Measurements from ENCODE around the gene NPHP1. TPM values are rescaled to one million over a fixed set of nuclear protein-coding genes. Genes with fewer than 3 reads are reported as not detected.

NPHP1 gene
- total RNA-seq, 1 experiment from 2014 or later, result 2.5 TPM

DNA sequence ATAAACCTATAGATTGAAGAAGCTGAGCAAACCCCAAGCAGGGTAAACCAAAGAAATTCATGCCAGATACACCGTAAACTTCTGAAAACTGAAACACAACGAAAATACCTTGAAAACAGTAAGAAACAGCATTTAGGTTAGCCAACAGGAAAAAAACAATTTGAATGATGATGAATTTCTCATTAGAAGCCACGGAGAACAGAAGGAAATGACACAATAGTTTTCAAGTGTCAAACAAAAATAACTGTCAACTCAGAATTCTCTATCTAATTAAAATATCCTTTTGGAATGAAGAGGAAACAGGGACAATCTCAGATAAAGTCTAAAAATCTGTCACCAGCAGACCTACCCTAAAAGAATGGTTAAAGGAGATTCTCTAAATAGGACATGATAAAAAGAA is 51.9 kb downstream of the NPHP1 start:
- H3K9me3 Mint-ChIP-seq, result peaks cover 65% of the 10 kb centered on the region
- CTCF ChIA-PET, result no interaction called here
- peaks cover 39% of the 10 kb centered on the region for H3K36me3 Mint-ChIP-seq
- H3K27me3 Mint-ChIP-seq (ENCODE audit: low read depth), result peaks cover 7% of the 10 kb centered on the region
- no peaks in the 10 kb centered on the region for H3K4me1 Mint-ChIP-seq
- H3K27ac Mint-ChIP-seq, result no peak overlapping the region
- no peak for DNase-seq (ENCODE audit: low spot score)
- POLR2A ChIA-PET, result no interaction called here
- ATAC-seq, result no peak
- no peak overlapping the region for H3K4me3 Mint-ChIP-seq
- TF ChIP-seq ESRRA (CRISPR knock-in tag; IDR thresholded peaks at IDR 0.05; ENCODE audit: borderline replicate concordance), result no peak
- TF ChIP-seq TP53 (CRISPR knock-in tag; IDR thresholded peaks at IDR 0.05), result no peak
- TF ChIP-seq, protein P1, sequence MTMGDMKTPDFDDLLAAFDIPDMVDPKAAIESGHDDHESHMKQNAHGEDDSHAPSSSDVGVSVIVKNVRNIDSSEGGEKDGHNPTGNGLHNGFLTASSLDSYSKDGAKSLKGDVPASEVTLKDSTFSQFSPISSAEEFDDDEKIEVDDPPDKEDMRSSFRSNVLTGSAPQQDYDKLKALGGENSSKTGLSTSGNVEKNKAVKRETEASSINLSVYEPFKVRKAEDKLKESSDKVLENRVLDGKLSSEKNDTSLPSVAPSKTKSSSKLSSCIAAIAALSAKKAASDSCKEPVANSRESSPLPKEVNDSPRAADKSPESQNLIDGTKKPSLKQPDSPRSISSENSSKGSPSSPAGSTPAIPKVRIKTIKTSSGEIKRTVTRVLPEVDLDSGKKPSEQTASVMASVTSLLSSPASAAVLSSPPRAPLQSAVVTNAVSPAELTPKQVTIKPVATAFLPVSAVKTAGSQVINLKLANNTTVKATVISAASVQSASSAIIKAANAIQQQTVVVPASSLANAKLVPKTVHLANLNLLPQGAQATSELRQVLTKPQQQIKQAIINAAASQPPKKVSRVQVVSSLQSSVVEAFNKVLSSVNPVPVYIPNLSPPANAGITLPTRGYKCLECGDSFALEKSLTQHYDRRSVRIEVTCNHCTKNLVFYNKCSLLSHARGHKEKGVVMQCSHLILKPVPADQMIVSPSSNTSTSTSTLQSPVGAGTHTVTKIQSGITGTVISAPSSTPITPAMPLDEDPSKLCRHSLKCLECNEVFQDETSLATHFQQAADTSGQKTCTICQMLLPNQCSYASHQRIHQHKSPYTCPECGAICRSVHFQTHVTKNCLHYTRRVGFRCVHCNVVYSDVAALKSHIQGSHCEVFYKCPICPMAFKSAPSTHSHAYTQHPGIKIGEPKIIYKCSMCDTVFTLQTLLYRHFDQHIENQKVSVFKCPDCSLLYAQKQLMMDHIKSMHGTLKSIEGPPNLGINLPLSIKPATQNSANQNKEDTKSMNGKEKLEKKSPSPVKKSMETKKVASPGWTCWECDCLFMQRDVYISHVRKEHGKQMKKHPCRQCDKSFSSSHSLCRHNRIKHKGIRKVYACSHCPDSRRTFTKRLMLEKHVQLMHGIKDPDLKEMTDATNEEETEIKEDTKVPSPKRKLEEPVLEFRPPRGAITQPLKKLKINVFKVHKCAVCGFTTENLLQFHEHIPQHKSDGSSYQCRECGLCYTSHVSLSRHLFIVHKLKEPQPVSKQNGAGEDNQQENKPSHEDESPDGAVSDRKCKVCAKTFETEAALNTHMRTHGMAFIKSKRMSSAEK (CRISPR knock-in tag; IDR thresholded peaks at IDR 0.05; ENCODE audit: borderline replicate concordance), result no peak
- no peak for TF ChIP-seq AR (CRISPR knock-in tag; IDR thresholded peaks at IDR 0.05)
- TF ChIP-seq NFE2L1 (CRISPR knock-in tag; IDR thresholded peaks at IDR 0.05), result no peak
- no peak for TF ChIP-seq ERG (CRISPR knock-in tag; IDR thresholded peaks at IDR 0.05)
- TF ChIP-seq, protein P2, sequence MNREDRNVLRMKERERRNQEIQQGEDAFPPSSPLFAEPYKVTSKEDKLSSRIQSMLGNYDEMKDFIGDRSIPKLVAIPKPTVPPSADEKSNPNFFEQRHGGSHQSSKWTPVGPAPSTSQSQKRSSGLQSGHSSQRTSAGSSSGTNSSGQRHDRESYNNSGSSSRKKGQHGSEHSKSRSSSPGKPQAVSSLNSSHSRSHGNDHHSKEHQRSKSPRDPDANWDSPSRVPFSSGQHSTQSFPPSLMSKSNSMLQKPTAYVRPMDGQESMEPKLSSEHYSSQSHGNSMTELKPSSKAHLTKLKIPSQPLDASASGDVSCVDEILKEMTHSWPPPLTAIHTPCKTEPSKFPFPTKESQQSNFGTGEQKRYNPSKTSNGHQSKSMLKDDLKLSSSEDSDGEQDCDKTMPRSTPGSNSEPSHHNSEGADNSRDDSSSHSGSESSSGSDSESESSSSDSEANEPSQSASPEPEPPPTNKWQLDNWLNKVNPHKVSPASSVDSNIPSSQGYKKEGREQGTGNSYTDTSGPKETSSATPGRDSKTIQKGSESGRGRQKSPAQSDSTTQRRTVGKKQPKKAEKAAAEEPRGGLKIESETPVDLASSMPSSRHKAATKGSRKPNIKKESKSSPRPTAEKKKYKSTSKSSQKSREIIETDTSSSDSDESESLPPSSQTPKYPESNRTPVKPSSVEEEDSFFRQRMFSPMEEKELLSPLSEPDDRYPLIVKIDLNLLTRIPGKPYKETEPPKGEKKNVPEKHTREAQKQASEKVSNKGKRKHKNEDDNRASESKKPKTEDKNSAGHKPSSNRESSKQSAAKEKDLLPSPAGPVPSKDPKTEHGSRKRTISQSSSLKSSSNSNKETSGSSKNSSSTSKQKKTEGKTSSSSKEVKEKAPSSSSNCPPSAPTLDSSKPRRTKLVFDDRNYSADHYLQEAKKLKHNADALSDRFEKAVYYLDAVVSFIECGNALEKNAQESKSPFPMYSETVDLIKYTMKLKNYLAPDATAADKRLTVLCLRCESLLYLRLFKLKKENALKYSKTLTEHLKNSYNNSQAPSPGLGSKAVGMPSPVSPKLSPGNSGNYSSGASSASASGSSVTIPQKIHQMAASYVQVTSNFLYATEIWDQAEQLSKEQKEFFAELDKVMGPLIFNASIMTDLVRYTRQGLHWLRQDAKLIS (CRISPR knock-in tag; IDR thresholded peaks at IDR 0.05; ENCODE audit: borderline replicate concordance), result no peak
- no peak for TF ChIP-seq ZNF121 (CRISPR knock-in tag; IDR thresholded peaks at IDR 0.05)
- TF ChIP-seq, protein P3, sequence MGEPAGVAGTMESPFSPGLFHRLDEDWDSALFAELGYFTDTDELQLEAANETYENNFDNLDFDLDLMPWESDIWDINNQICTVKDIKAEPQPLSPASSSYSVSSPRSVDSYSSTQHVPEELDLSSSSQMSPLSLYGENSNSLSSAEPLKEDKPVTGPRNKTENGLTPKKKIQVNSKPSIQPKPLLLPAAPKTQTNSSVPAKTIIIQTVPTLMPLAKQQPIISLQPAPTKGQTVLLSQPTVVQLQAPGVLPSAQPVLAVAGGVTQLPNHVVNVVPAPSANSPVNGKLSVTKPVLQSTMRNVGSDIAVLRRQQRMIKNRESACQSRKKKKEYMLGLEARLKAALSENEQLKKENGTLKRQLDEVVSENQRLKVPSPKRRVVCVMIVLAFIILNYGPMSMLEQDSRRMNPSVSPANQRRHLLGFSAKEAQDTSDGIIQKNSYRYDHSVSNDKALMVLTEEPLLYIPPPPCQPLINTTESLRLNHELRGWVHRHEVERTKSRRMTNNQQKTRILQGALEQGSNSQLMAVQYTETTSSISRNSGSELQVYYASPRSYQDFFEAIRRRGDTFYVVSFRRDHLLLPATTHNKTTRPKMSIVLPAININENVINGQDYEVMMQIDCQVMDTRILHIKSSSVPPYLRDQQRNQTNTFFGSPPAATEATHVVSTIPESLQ (CRISPR knock-in tag; IDR thresholded peaks at IDR 0.05), result no peak
- no peak for TF ChIP-seq FOXK1 (CRISPR knock-in tag; IDR thresholded peaks at IDR 0.05)
- TF ChIP-seq, protein P4, sequence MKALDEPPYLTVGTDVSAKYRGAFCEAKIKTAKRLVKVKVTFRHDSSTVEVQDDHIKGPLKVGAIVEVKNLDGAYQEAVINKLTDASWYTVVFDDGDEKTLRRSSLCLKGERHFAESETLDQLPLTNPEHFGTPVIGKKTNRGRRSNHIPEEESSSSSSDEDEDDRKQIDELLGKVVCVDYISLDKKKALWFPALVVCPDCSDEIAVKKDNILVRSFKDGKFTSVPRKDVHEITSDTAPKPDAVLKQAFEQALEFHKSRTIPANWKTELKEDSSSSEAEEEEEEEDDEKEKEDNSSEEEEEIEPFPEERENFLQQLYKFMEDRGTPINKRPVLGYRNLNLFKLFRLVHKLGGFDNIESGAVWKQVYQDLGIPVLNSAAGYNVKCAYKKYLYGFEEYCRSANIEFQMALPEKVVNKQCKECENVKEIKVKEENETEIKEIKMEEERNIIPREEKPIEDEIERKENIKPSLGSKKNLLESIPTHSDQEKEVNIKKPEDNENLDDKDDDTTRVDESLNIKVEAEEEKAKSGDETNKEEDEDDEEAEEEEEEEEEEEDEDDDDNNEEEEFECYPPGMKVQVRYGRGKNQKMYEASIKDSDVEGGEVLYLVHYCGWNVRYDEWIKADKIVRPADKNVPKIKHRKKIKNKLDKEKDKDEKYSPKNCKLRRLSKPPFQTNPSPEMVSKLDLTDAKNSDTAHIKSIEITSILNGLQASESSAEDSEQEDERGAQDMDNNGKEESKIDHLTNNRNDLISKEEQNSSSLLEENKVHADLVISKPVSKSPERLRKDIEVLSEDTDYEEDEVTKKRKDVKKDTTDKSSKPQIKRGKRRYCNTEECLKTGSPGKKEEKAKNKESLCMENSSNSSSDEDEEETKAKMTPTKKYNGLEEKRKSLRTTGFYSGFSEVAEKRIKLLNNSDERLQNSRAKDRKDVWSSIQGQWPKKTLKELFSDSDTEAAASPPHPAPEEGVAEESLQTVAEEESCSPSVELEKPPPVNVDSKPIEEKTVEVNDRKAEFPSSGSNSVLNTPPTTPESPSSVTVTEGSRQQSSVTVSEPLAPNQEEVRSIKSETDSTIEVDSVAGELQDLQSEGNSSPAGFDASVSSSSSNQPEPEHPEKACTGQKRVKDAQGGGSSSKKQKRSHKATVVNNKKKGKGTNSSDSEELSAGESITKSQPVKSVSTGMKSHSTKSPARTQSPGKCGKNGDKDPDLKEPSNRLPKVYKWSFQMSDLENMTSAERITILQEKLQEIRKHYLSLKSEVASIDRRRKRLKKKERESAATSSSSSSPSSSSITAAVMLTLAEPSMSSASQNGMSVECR (CRISPR knock-in tag; IDR thresholded peaks at IDR 0.05; ENCODE audit: borderline replicate concordance), result no peak
- no peak for TF ChIP-seq HMGA2 (CRISPR knock-in tag; IDR thresholded peaks at IDR 0.05)
- no peak for TF ChIP-seq ZNF423 (CRISPR knock-in tag; IDR thresholded peaks at IDR 0.05)
- TF ChIP-seq, protein P5, sequence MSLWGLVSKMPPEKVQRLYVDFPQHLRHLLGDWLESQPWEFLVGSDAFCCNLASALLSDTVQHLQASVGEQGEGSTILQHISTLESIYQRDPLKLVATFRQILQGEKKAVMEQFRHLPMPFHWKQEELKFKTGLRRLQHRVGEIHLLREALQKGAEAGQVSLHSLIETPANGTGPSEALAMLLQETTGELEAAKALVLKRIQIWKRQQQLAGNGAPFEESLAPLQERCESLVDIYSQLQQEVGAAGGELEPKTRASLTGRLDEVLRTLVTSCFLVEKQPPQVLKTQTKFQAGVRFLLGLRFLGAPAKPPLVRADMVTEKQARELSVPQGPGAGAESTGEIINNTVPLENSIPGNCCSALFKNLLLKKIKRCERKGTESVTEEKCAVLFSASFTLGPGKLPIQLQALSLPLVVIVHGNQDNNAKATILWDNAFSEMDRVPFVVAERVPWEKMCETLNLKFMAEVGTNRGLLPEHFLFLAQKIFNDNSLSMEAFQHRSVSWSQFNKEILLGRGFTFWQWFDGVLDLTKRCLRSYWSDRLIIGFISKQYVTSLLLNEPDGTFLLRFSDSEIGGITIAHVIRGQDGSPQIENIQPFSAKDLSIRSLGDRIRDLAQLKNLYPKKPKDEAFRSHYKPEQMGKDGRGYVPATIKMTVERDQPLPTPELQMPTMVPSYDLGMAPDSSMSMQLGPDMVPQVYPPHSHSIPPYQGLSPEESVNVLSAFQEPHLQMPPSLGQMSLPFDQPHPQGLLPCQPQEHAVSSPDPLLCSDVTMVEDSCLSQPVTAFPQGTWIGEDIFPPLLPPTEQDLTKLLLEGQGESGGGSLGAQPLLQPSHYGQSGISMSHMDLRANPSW (CRISPR knock-in tag; conservative IDR thresholded peaks at IDR 0.05; ENCODE audit: low read depth), result no peak
- TF ChIP-seq EMX1 (CRISPR knock-in tag; IDR thresholded peaks at IDR 0.05), result no peak
- TF ChIP-seq NFATC4 (CRISPR knock-in tag; IDR thresholded peaks at IDR 0.05), result no peak
- no peak for TF ChIP-seq ZNF232 (CRISPR knock-in tag; IDR thresholded peaks at IDR 0.05)
